Psoas muscle (tissue), 8 donors: ENCODE measurements around the gene RTN1. TPM values are rescaled to one million over a fixed set of nuclear protein-coding genes. Genes with fewer than 3 reads are reported as not detected.

Experiments used
- ATAC-seq, 4 donors: fragments of 200-7000 bp; cut with Tn5 transposase; one replicate each; pipeline ENCODE4 v1.9.1; 2020; ENCODE audit warnings: moderate library complexity in 3 of 4, mild to moderate bottlenecking in 2 of 4
- DNase-seq, 2 donors: peaks; one replicate each; pipeline ENCODE4 v3.0.0-alpha.2; 2020
- H3K27ac ChIP-seq: fragments of 200-600 bp; one replicate; pipeline ENCODE4 v1.8.0; 2022
- H3K27me3 ChIP-seq, 3 donors: fragments of 200-600 bp in 1 of 3; one replicate each; pipeline versions ENCODE4 v1.6.1 to v1.8.0; 2013 to 2022; ENCODE audit warnings: low read length in 2 of 3, mild to moderate bottlenecking in 2 of 3, moderate library complexity in 1 of 3; ENCODE audit not compliant: insufficient read depth in 3 of 3
- H3K36me3 ChIP-seq, 2 donors: fragments of 200-600 bp in 1 of 2; one replicate each; pipeline versions ENCODE4 v1.6.1 to v1.8.0; 2013 to 2022; ENCODE audit warnings: low read depth in 1 of 2, mild to moderate bottlenecking in 1 of 2, moderate library complexity in 1 of 2; ENCODE audit not compliant: insufficient read depth in 1 of 2
- H3K4me1 ChIP-seq: fragments of 200-600 bp; one replicate; pipeline ENCODE4 v1.8.0; 2022
- H3K4me3 ChIP-seq: fragments of 200-600 bp; one replicate; pipeline ENCODE4 v1.8.0; 2022; ENCODE audit warnings: mild to moderate bottlenecking
- H3K9me3 ChIP-seq: fragments of 200-600 bp; one replicate; pipeline ENCODE4 v1.8.0; 2022
- CTCF ChIP-seq: fragments of 200-600 bp; IDR thresholded peaks from one replicate; pipeline ENCODE4 v1.8.0; 2022; ENCODE audit warnings: antibody characterized with exemption
- WGBS, 3 donors: extraction: QIAGEN DNeasy Blood & Tissue Kit; methylation state at CpG; one replicate each; pipeline versions ENCODE4 v1.1.6 to v1.1.7; 2013; 5-methylcytosine and 5-hydroxymethylcytosine counted together
- intact Hi-C, 2 donors: fragments of 100-400 bp; cut with DNase I; formaldehyde crosslinking; loops; one replicate each; pipeline versions ENCODE4 v1.11.0 to v1.14.2; 2022
- polyA plus RNA-seq, 3 donors: library from polyadenylated mRNA; stranded (reverse); fragments of 200-250 nt; gene quantifications; one replicate each; pipeline ENCODE4 v1.2.3, GENCODE V29; 2013
- total RNA-seq, 4 donors: library from RNA; stranded (reverse); fragmentation: NEBNext Ultra II Directional in 2 of 4; extraction: Animal tissue kit (Norgen Biotek cat#: 25700) in 2 of 4; gene quantifications; one replicate each; pipeline versions ENCODE4 v1.2.1 to v1.2.4, GENCODE V29; 2021 to 2023
- donor health status: healthy with polysubstance abuse.
- donor health status: DM: no; HTN: no; CAD: no; lungs with moderate emphysema.
- donor health status: Bipolar disorder and iron deficiency.
- donor health status: healthy.
- donor health status: DM: yes; HTN: yes; CAD: no.
- donor health status: DM: no; HTN: no; CAD: no.
- donor health status: DM: no; HTN: no; CAD: no.
- donor health status: DM: yes; HTN: yes; CAD: no.

RTN1 gene
- total and polyA plus RNA-seq, 7 donors, result 0.17 to 1.7 (median 0.74) TPM

- intact Hi-C loops, result no loop called here
- Histone ChIP-seq H3K27ac (no peak overlapping the region), H3K4me1 (no peaks in the 10 kb centered on the region), H3K4me3 (peak overlapping the region; percentile 70), H3K27me3 (peaks cover 6 to 46% (median 9%) of the 10 kb centered on the region in 3 donors), H3K36me3 (no peaks in the 10 kb centered on the region), H3K9me3 (no peaks in the 10 kb centered on the region)
- peak in 1 of 4 donors; percentile 27 for ATAC-seq
- 3 to 9% (median 6%) methylated on average over 42 to 44 of the region's 44 CpGs for WGBS, 3 donors
- no peak for TF ChIP-seq CTCF
- peak in 1 of 2 donors; percentile 47 for DNase-seq
Observed at GRCh38 chr14:59869381-59870255, 958 bp downstream of the RTN1 start.

GRCh38 chr14:59868021-59868420, 2.6 kb downstream of the RTN1 start:
- DNase-seq (no peak), ATAC-seq (no peak)

GRCh38 chr14:59863806-59864525, 6.6 kb downstream of the RTN1 start:
- no peaks in the 10 kb centered on the region for H3K9me3 ChIP-seq
- intact Hi-C loops, result no loop called here
- no peak overlapping the region for H3K4me3 ChIP-seq
- no peaks in the 10 kb centered on the region for H3K36me3 ChIP-seq
- H3K4me1 ChIP-seq, result no peaks in the 10 kb centered on the region
- WGBS, 3 donors, result 78 to 92% (median 88%) methylated on average over 2 of the region's 2 CpGs
- TF ChIP-seq CTCF, result no peak
- ATAC-seq (no peak), DNase-seq (no peak)
- H3K27ac ChIP-seq, result no peak overlapping the region
- peaks cover 0 to 23% (median 7%) of the 10 kb centered on the region in 3 donors for H3K27me3 ChIP-seq

More at GRCh38 chr14:59868021-59868420, 2.6 kb downstream of the RTN1 start:
- intact Hi-C loops, result no loop called here
- Histone ChIP-seq H3K27ac (no peak overlapping the region), H3K9me3 (no peaks in the 10 kb centered on the region), H3K27me3 (peaks cover 6 to 46% (median 9%) of the 10 kb centered on the region in 3 donors), H3K36me3 (no peaks in the 10 kb centered on the region), H3K4me1 (no peaks in the 10 kb centered on the region), H3K4me3 (no peak overlapping the region)
- WGBS, 3 donors, result 57 to 64% (median 62%) methylated on average over 3 of the region's 3 CpGs
- no peak for TF ChIP-seq CTCF

GRCh38 chr14:59857328-59857727, 13.2 kb downstream of the RTN1 start:
- Histone ChIP-seq H3K27me3 (peaks cover 0 to 4% (median 2%) of the 10 kb centered on the region in 3 donors), H3K9me3 (no peaks in the 10 kb centered on the region), H3K4me3 (no peak overlapping the region), H3K4me1 (no peaks in the 10 kb centered on the region), H3K36me3 (no peaks in the 10 kb centered on the region), H3K27ac (no peak overlapping the region)
- WGBS, 3 donors, result 62 to 65% (median 62%) methylated on average over 2 of the region's 2 CpGs
- DNase-seq, result no peak
- no peak for TF ChIP-seq CTCF
- intact Hi-C loops, result no loop called here
- no peak for ATAC-seq
